ENCODE results near the gene PCGF1. TPM values are rescaled to one million over a fixed set of nuclear protein-coding genes. Genes with fewer than 3 reads are reported as not detected.
A peak's percentile ranks its signal among the peaks of the same experiment; 100 is the strongest.

Gene PCGF1
- total and polyA plus RNA-seq, 2 of the 13 experiments (the other 11 are each of a cell fraction or from before 2014, with no cell fraction given), result 20.4 to 22.6 TPM

DNA sequence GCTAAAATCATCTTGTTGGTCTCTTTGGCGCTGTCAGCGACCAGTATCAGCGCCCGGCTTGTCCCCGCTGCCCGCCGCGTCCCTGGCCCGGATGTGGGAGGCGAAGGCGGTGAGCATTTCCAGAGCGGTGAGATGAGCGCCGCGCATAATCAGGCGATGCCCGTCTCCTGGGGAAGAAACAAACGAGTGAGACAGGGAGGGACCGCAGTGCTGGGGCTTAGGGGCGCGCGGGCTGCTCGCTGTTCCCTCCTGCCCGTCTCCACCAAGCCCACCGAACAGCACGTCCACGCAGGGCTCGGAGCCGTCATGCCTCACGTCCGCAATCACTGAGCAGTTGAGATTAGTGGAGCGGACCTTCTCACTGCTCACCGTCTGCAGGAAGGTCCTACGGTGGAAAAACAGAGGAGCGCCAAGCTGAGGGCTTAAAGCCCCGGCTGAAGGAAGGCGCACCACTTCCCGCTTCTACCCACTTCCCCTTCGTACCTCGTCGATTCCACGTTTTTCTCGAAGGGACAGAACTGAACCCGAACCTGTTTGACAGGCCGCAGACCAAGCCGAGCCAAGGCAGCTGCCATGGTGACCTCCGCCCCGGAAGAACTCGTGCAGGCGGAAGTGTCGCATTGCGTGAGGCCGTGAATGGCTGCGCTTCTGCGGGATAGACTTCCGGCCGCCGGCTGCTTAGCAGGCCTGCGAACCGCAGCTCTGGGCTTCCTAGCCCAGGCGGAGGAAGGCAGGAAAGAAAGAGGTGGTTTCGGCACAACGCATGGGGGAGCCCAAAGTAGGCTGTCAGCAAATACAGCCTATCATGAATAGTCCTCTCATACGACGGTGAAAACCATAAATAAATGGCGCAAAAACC lies 35.2 kb downstream of the PCGF1 start, which contains the start of gene MRPL53 (continued):
- 0 out of 2 replicates have a peak, but pooled peaks have one; percentile 14 for TF ChIP-seq TBP (CRISPR knock-in tag; IDR thresholded peaks at IDR 0.05)
- TF ChIP-seq KIAA2018 (CRISPR knock-in tag; IDR thresholded peaks at IDR 0.05; ENCODE audit: borderline replicate concordance), result peak; percentile 66; the same call in 1 of the 2 replicates
- peak; percentile 69 for TF ChIP-seq ZBTB3 (CRISPR knock-in tag; IDR thresholded peaks at IDR 0.05; ENCODE audit: borderline replicate concordance, low read depth)
- peak; percentile 98; the same call in 1 of the 2 replicates for TF ChIP-seq NRL (CRISPR knock-in tag; IDR thresholded peaks at IDR 0.05; ENCODE audit: borderline replicate concordance)
- peak; percentile 98 for TF ChIP-seq ZSCAN21 (CRISPR knock-in tag; IDR thresholded peaks at IDR 0.05; ENCODE audit: borderline replicate concordance)
- TF ChIP-seq GZF1 (CRISPR knock-in tag; IDR thresholded peaks at IDR 0.05), result peak; percentile 88
- peak; percentile 82; the same call in 1 of the 2 replicates for TF ChIP-seq ZNF777 (CRISPR knock-in tag; IDR thresholded peaks at IDR 0.05)
- peak; percentile 40; the same call in 1 of the 2 replicates for TF ChIP-seq ZBTB14 (CRISPR knock-in tag; IDR thresholded peaks at IDR 0.05)
- peak; percentile 99 for TF ChIP-seq ZNF598 (CRISPR knock-in tag; IDR thresholded peaks at IDR 0.05; ENCODE audit: borderline replicate concordance)
- no peak for TF ChIP-seq SUZ12 (IDR thresholded peaks at IDR 0.05; ENCODE audit: low read depth, low read length)
- TF ChIP-seq ZZZ3 (CRISPR knock-in tag; IDR thresholded peaks at IDR 0.05; ENCODE audit: borderline replicate concordance), result peak; percentile 80; the same call in 1 of the 2 replicates
- peak; percentile 89 for TF ChIP-seq ZNF510 (CRISPR knock-in tag; IDR thresholded peaks at IDR 0.05; ENCODE audit: low read depth)
- peak; percentile 97 for TF ChIP-seq ZNF333 (CRISPR knock-in tag; IDR thresholded peaks at IDR 0.05; ENCODE audit: borderline replicate concordance)
- TF ChIP-seq, protein P1, sequence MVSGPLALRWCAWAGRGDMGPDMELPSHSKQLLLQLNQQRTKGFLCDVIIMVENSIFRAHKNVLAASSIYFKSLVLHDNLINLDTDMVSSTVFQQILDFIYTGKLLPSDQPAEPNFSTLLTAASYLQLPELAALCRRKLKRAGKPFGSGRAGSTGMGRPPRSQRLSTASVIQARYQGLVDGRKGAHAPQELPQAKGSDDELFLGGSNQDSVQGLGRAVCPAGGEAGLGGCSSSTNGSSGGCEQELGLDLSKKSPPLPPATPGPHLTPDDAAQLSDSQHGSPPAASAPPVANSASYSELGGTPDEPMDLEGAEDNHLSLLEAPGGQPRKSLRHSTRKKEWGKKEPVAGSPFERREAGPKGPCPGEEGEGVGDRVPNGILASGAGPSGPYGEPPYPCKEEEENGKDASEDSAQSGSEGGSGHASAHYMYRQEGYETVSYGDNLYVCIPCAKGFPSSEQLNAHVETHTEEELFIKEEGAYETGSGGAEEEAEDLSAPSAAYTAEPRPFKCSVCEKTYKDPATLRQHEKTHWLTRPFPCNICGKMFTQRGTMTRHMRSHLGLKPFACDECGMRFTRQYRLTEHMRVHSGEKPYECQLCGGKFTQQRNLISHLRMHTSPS (CRISPR knock-in tag; IDR thresholded peaks at IDR 0.05; ENCODE audit: low read depth), result no peak; the same call in 1 of the 2 replicates
- TF ChIP-seq TBX2 (CRISPR knock-in tag; IDR thresholded peaks at IDR 0.05; ENCODE audit: borderline replicate concordance), result peak; percentile 93
- TF ChIP-seq GABPA (IDR thresholded peaks at IDR 0.05; ENCODE audit: low read depth, low read length), result peak; percentile 98
- TF ChIP-seq GABPA (CRISPR knock-in tag; IDR thresholded peaks at IDR 0.05; ENCODE audit: low read depth), result peak; percentile 100
- no peak for TF ChIP-seq ZFAT (CRISPR knock-in tag; conservative IDR thresholded peaks at IDR 0.05)
